Measurements from ENCODE around the gene AP4S1.
"Not testable (repeated sequence)": the region's sequence is repeated elsewhere in the genome, so short reads cannot be mapped to it uniquely, and the experiment has no call there.

The AP4S1 gene

DNA sequence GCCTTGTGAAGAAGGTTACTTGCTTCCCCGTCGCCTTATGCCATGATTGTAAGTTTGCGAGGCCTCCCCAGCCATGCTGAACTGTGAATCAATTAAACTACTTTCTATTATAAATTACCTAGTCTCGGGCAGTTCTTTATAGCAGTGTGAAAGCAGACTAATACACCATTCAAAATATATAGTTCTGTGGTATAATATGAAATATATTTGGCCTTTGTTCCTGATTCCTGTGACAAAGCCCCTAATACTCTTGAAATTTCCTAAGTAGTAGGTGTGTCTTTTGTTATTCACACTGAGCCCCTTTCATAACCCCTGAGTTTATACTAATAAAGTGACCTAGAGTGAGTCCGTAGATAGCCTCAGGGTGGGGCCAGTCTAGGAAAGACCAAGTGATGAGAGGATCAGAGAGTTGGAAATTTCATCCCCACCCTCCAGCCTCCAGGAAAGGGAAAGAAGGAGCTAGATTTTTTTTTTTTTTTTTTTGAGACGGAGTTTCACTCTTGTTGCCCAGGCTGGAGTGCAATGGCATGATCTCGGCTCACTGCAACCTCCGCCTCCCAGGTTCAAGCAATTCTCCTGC is 20.1 kb downstream of the AP4S1 start:
- no peak for DNase-seq

DNA sequence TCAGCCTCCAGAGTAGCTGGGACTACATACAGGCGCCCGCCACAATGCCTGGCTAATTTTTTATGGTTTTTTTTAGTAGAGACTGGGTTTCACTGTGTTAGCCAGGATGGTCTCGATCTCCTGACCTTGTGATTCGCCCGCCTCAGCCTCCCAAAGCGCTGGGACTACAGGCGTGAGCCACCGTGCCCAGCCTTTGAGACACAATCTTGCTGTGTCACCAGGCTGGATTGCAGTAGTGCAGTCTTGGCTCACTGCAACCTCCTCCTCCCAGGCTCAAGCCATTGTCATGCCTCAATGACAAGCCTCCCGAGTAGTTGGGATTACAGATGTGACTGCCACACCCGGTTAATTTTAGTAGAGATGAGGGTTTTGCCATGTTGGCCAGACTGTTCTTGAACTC is 22.1 kb downstream of the AP4S1 start:
- DNase-seq, result no peak

DNA sequence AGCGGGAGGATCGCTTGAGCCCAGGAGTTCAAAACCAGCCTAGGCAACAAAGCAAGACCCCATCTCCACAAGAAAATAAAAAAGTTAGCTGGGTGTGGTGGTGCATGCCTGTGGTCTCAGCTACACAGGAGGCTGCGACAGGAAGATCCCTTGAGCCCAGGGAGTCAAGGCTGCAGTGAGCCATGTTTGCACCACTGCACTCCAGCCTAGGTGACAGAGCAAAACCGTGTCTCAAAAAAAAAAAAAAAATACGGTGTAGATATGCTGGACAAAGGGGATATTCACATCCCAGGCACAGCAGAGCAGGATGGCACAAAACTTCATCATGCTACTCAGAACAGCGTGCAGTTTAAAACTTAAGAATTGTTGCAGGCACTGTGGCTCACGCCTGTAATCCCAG is 25.6 kb downstream of the AP4S1 start:
- no peak for DNase-seq

DNA sequence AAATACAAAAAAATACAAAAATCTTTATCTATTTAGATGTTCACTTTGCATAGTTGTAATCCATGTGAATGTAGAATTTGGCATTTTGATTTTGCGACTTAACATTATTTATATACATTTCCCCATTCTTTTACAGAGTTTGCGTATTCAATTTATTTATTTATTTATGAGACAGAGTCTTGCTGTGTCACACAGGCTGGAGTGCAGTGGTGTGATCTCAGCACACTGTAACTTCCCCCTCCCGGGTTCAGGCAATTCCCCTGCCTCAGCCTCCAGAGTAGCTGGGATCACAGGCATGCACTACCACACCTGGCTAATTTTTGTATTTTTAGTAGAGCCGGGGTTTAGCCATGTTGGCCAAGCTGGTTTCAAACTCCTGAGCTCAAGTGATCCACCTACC is 26.1 kb downstream of the AP4S1 start:
- DNase-seq, result no peak

DNA sequence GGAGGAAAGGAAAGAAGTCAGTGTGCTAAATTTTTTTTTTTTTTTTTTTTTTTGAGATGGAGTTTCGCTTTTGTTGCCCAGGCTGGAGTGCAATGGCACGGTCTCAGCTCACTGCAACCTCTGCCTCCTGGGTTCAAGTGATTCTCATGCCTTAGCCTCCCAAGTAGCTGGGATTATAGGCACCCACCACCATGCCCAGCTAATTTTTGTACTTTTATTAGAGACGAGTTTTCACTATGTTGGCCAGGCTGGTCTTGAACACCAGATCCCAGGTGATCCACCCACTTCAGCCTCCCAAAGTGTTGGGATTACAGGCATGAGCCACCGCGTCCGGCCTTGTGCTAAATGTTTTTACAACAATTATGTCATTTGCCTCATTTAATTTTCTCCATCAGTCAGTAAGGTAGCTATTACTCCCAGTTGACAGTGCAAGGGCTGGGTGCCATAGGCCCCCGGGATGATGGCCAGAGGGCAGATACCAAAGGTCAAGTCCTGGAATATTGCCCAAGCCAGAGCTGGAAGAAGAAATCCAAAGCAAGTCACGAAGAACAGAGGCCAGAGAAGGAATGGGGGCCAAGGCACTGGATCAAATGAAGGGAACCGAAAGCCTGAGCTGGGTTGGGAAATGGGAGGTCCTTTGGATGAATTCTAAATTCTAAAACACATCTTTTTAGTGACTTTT is 27.6 kb downstream of the AP4S1 start:
- DNase-seq, result not testable (repeated sequence)

DNA sequence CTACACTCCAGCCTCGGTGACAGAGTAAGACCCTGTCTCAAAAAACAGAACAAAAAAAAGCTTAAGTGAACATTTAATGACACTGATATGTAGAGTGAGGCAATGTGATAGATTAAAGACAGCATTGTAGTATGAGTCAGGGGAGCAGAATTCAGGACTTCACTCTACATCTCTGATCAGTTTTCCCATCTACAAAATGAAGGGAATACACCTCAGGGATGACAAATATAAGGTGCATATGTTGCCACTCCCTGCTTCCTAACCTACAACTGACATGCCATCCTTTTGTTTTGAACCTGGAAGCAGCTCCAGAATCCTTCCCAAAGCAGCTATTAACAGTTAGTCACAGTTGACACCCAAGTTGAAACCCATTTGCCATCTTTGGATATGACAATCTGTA is 31.6 kb downstream of the AP4S1 start:
- DNase-seq, result no peak

DNA sequence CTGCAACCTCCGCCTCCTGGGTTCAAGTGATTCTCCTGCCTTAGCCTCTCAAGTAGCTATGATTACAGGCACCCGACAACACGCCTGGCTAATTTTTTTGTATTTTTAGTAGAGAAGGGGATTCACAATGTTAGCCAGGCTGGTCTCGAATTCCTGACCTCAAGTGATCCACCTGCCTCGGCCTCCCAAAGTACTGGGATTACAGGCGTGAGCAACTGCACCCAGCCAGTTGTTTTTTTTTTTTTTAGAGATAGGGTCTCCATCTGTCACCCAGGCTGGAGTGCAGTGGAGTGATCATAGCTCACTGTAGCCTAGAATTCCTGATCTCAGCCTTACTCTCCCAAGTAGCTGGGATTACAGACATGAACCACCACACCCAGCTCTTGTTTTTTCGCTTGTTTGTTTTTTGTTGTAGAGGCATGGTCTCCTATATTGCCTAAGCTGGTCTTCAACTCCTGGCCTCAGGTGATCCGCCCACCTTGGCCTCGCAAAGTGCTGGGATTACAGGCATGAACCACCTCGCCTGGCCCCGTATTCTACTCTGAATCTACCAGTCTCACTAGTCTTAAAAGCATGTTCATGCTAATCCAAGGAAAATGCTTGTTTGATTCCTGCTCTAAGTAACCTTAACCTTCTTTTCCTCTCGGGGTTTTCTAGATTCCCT is 32.4 kb downstream of the AP4S1 start:
- DNase-seq, result no peak

DNA sequence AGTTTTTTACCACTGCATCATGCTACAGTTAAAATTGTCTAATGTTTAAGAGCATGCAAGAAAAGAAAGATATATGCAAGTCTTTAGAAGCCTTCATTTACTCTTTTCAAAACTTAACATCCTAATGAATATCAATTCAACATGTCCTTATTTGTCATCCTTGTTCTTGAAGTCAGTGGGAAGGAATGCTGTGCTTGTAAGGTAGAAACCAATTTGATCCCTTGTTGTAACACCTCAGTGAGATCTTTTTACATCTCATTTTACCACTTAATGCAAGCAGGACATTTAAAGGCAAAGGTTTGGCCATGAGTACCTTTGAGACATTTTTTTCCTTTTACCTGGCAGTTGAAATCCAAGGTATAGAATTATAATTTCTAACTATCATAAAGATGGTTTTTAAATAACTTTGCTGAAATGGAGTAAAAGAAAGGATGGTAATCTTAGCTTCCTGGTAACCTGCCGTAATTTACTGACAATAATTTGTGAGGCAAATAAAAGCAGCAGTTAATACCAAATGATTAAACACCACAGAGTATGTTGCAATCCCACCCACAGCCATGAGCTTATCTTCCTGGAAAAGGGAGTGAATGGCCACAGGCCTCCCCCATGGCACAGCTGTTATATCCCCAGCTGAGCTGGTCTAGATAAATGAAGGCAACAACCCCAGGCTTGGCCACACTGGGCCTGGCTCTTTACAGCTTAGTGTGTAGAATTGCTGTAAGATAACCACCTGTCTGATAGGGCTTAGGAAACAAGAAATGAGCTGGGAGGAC is 33.9 kb downstream of the AP4S1 start:
- DNase-seq, result no peak

DNA sequence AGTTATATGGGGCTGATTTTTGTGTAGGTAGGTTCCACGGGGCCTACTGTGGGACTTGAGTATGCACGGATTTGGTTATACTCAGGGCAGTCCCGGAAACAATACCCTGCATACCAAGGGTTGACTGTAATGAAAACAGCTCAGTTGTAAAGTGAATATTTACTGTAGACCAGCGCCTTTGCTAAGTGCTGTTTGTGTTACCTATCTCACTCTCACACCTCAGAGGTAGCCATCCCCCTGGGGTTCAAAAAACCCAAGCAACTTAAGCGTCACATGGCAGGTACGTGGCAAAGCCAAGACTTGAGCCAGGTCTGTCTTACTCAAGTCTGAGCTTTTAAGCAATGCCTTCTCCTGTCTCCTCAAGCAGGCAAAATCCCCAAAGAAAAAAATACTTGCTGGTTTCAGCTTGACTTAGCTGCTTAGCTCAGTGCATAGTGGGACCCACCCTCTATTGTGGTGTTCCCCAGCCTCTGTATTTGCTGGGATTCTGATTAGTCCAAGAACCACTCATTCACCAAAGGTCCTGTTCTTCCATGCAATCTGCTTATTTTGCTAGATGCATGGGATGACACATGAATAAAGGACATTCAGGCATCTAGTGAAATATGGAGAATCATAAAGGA is 34.9 kb downstream of the AP4S1 start:
- DNase-seq, result no peak

DNA sequence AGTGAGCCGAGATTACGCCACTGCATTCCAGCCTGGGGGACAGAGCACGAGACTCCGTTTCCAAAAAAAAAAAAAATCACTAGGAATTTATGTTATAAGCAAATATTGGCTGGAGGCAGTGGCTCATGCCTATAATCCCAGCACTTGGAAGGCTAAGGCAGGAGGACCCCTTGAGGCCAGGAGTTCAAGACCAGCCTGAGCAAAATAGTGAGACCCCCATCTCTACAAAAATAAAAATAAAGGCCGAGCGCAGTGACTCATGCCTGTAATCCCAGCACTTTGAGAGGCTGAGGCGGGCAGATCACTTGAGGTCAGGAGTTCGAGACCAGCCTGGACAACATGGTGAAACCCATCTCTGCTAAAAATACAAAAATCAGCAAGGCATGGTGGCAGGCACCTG is 37.5 kb downstream of the AP4S1 start:
- not testable (repeated sequence) for DNase-seq

DNA sequence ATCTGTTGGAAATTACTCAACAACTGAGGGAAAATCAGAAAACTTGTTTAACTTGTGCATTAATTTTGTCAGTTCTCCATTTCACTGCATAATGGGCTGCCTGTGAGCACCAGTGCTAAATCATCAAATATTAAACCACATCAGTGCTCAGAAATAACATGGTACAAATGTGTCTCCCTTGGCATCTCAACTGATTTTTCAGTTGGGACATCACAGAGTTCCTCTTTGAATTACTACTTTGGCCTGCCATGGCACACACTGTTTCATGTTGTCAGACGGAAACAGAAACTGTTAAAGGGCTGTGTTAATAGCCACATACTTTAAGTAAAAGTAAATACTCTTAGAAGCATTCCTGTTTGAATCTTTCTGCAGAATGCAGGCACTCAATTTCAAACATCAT is 42.8 kb downstream of the AP4S1 start:
- no peak for DNase-seq

DNA sequence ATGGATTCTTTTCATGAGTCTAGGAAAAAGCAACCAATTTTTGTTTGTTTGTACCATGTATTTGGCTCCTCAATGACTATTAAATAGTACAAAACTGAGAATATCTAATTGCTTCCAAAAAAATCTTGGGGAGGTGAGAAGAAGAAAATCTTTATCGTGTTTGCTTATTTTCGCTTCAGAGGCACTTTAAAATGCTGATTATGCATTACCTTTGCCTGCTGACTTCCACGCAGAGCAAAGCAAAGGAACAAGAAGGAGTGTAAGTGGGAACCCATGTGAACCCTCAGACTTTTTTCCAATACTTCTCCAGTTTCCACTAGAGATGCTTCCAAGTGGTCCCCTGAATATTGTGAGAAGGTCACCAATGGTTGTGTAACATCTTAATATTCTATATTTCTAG is 43.9 kb downstream of the AP4S1 start:
- DNase-seq, result no peak

DNA sequence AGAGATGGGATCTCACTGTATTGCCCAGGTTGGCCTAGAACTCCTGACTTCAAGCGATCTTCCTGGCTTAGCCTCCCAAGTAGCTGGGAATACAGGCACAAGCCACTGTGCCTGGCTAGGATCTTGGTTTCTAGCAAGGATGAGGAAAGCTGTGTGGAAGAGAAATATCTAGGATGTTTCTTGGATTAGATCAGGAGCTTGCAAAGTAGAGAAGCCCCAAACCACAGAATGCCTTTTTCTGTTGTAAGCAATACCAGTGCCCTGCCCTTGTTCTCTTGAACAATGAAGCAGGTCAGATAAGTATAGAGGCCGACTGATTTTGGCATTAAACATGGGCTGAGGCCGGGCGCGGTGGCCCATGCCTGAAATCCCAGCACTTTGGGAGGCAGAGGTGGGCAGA is 45.0 kb downstream of the AP4S1 start:
- DNase-seq, result no peak

DNA sequence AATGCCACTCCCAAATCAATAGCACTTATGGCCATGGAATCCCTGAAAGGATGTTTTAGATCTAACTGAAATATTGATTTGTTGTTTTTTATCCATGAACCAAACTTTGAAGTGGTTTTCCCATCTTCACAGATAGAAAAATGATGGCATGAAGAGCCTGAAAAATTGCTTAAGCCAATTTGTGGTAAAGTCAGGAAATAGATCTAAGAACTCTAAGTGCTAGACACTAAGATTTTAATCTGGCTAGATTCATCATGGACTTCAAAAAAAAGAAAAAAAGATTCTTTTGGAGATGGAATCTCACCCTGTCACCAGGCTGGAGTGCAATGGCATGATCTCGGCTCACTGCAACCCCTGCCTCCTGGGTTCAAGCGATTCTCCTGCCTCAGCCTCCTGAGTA is 45.7 kb downstream of the AP4S1 start:
- DNase-seq, result no peak

DNA sequence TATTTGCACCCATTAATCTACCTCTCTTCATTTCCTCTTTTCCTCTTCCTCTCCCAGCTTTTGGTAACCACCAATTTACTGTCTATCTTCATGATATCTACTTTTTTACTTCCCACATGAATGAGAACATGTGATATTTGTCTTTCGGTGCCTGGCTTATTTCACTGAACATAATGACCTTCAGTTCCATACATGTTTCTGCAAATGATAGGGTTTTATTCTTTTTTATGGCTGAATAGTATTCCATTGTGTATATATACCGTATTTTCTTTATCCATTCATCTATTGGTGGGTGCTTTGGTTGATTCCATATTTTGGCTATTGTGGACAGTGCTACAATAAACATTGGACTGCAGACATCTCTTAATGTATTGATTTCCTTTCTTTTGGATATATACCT is 49.7 kb downstream of the AP4S1 start:
- DNase-seq, result no peak

DNA sequence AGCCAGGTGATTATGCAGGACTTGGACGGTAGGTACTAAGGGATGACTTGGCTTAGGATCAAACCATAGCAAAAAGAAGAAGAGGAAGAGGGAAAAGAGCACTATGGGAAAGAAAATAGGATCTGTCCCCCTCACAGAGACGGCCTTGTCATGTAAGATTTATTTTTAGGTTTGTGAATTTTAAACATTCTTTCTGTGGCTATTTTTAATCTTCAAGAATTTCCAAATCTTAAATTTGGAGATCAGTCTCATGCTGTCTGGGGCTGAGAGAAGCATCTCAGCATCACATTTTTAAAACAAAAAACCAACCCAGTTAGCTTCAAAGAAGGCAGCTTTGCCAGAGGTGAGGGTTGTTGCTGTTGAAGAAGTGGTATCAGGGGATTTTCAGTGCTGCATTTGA is 53.3 kb downstream of the AP4S1 start:
- DNase-seq, result no peak

DNA sequence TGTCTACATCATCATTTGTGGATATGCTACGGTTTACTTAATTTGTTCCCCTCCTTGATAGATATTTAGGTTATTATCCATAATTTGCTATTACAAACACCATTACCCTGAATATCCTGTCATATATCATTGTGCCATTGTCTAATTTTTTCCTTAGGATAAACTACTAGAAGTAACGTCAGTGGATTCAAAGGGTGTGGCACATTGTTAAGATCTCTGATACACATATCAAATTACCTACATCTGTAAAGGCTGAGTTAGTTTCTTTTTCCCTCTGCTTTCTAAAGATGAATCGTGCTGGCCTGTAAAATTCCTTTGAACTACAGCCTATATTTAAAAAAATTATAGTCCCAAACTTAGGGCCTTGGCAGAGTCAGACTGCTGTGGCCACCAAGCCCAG is 54.6 kb downstream of the AP4S1 start:
- no peak for DNase-seq

DNA sequence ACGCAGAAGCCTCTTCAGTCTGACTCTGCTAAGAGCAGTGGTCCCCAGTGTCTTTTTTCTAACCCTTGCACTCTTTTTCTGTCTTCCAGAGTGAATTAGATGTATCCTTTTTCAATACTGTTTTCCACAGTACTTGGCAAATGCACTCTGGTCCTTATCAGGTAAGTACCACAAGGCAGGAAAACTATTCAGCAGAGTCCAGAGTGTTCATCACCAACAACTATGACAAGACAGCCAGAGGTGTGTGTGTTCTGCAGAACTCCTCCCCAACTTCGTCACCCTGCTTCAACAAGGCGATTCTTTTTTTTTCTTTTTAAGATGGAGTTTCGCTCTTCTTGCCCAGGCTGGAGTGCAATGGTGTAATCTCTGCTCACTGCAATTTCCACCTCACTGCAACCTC is 55.0 kb downstream of the AP4S1 start:
- no peak for DNase-seq

DNA sequence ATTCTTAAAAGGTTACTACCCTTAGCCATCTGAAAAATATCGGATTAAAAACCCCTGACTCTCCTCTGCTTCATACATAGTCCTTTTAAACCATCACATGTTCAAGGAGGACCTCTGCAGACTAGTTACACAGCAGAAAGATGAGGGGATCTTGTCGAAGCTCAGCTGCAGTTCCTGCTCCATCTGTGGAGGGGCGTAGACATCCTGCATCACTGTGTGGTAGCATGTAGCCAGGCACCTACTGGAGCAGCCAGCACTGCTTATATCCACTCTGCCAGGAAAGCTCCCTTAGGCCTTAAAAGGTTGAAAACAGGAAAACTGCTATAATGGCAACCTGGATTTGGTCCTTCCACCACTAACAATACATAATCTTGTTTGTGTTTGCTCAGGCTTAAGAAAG is 58.3 kb downstream of the AP4S1 start:
- no peak for DNase-seq

DNA sequence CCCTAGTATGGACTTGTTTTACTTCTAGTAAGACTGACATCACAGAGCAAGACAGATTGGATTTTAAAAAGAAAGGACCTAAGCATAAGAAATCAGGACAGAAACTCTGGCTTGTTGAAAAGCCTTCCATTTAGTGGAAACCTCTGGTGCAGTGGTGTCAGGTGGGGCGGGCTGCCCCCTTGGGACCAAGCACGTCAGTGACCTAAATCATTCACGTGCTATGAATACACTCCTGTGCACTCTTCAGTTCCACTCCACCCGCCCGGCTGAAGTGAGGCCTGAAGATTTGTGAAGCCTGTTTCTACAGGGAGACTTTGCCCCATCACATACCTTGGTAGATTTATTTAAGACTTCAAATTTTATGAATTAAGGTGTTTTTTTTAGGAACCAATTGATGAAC is 58.9 kb downstream of the AP4S1 start:
- no peak for DNase-seq

DNA sequence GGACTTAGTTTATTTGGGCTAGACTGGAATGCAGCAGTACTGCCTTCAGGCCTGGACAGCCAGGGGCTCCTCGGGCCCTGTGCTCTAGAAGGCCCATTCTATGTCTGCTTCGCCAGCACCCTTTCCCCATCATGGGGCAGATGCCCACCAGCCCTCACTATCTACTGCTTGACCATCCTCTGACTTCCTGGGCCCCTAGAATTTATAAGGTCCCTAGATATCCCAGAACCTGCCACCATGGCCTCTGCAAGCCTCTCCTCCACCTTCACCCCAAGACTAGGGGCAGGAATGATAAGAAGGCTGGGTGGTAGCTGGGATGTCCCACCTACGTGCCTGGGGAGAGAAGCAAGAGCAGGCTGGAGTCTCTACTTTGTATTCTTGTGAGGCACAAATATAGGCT is 59.6 kb downstream of the AP4S1 start:
- no peak for DNase-seq

DNA sequence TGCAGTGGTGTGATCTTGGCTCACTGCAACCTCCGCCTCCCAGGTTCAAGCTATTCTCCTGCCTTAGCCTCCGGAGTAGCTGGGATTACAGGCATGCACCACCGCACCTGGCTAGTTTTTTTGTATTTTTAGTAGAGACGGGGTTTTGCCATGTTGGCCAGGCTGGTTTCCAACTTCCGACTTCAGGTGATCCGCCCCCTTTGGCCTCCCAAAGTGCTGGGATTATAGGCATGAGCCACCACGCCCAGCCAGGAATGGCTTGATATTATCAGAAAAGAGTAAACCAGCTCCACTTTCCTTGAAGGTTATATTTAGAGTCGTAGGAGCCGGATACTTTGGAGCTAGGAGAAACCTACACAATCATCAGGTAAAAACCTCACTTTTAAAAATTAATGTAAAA is 61.0 kb downstream of the AP4S1 start:
- DNase-seq, result not testable (repeated sequence)

Data from activated naive CD4-positive, alpha-beta T cell (primary cell).